ENCODE measurements around the gene MEAK7.

- TF ChIP-seq PATZ1 (CRISPR knock-in tag; IDR thresholded peaks at IDR 0.05; ENCODE audit: borderline replicate concordance), result no peak
- TF ChIP-seq SNAI2 (CRISPR knock-in tag; IDR thresholded peaks at IDR 0.05), result no peak
- TF ChIP-seq ZFP30 (CRISPR knock-in tag; IDR thresholded peaks at IDR 0.05), result no peak
- no peak for TF ChIP-seq POU6F1 (CRISPR knock-in tag; IDR thresholded peaks at IDR 0.05; ENCODE audit: borderline replicate concordance, low read depth)
- TF ChIP-seq CREB5 (CRISPR knock-in tag; IDR thresholded peaks at IDR 0.05; ENCODE audit: low read depth), result no peak
- TF ChIP-seq PPARA (CRISPR knock-in tag; IDR thresholded peaks at IDR 0.05; ENCODE audit: borderline replicate concordance), result no peak
- TF ChIP-seq ARNTL (CRISPR knock-in tag; IDR thresholded peaks at IDR 0.05; ENCODE audit: borderline replicate concordance, low read depth), result no peak
Measured at GRCh38 chr16:84531671-84532111, 27.2 kb upstream of the MEAK7 start.

All from SK-N-SH treated with all-trans-retinoic acid at 6 μM for 48 hours (cell line).